KMS-11 (cell line): ENCODE results near the gene SSR1.
"Not testable (repeated sequence)": the region's sequence is repeated elsewhere in the genome, so short reads cannot be mapped to it uniquely, and the experiment has no call there.

Source experiments
- H2AFZ ChIP-seq: fragments of 200-600 bp; sonication (generic); 2 replicates; pipeline ENCODE4 v1.6.1; 2016; ENCODE audit warnings: antibody characterized with exemption, mixed run types, low read depth
- H3K27ac ChIP-seq: fragments of 200-600 bp; sonication (generic); 2 replicates; pipeline ENCODE4 v1.6.1; 2016; ENCODE audit warnings: mild to moderate bottlenecking, mixed run types
- H3K27me3 ChIP-seq: fragments of 200-600 bp; sonication (generic); 2 replicates; pipeline ENCODE4 v1.6.1; 2017; ENCODE audit warnings: mild to moderate bottlenecking, low read depth, mixed run types, moderate library complexity; ENCODE audit not compliant: insufficient read depth
- H3K36me3 ChIP-seq: fragments of 200-600 bp; sonication (generic); 2 replicates; pipeline ENCODE4 v1.6.1; 2017; ENCODE audit warnings: mild to moderate bottlenecking, mixed run types; ENCODE audit not compliant: insufficient read depth
- H3K4me1 ChIP-seq: fragments of 200-600 bp; sonication (generic); 2 replicates; pipeline ENCODE4 v1.6.1; 2016; ENCODE audit warnings: mild to moderate bottlenecking, low read depth, mixed run types; ENCODE audit not compliant: poor library complexity, severe bottlenecking
- H3K4me2 ChIP-seq: fragments of 200-600 bp; sonication (generic); 2 replicates; pipeline ENCODE4 v1.7.0; 2016; ENCODE audit warnings: mild to moderate bottlenecking, mixed run types
- H3K4me3 ChIP-seq: fragments of 200-600 bp; sonication (generic); IDR thresholded peaks from 2 replicates; pipeline ENCODE4 v1.6.1; 2017; ENCODE audit warnings: low read depth, low read length, mixed read lengths; ENCODE audit not compliant: insufficient read depth
- H3K79me2 ChIP-seq: fragments of 200-600 bp; sonication (generic); 2 replicates; pipeline ENCODE4 v1.6.1; 2016; ENCODE audit warnings: low read depth, mixed run types; ENCODE audit not compliant: insufficient read depth
- H3K9ac ChIP-seq: fragments of 200-600 bp; sonication (generic); 2 replicates; pipeline ENCODE4 v1.6.1; 2016; ENCODE audit warnings: mild to moderate bottlenecking, mixed run types
- H4K20me1 ChIP-seq: fragments of 200-600 bp; sonication (generic); 2 replicates; pipeline ENCODE4 v1.6.1; 2016; ENCODE audit warnings: mild to moderate bottlenecking, mixed run types; ENCODE audit not compliant: insufficient read depth
- TF ChIP-seq, protein P1 (sequence below): fragments of 200-600 bp; sonication (generic); conservative IDR thresholded peaks from 2 replicates; pipeline ENCODE4 v1.6.1; 2017; ENCODE audit warnings: low read depth, mild to moderate bottlenecking, antibody characterized with exemption, low read length, moderate library complexity, mixed read lengths

The SSR1 gene

DNA sequence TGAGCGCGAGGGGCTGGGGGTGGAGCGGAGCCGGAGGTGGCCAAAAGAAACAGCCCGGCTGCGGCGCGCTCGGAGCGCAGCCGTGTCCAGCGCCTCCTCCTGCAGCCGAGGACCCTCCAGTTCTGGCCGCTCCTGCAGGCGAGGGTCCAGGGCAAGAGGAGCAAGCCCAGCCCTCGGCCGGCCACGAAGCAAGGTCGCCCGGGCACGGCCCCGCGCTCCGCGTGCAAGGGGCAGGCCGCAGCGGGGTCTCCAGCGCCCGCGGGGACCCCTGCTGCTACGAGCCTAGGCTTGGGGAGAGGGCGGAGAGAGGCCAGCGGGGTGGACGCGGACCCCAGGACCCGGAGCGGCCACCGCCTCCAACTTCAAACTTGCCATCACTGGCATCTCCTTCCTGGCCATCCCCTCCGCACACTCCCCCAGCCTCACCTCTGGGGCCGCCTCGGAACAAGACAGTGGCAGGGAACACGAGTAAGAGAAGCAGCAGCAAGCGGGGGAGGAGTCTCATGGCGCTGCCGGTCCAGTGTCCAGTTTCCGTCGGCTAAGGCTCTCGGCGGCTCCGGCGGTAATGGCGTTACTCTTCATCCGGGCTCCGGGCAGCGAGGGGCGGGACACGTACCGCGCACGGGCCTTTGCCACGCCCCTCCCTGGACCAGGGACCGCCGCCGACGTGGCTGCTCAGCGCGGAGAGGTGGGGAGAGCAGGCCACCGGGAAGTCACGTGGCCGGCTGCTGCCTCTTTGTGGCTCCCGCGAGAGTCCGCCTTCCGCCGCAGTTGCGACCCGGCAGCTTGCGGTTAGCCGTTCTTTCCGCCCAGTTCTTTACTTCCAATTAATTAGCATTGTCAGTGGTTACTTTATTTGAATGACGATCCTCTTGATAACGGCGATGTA, at the start of gene SSR1:
TSS of gene SSR1 (minus strand) at position 584 of the 889 bp plus-strand sequence. CDS start at position 505, 79 bp downstream.
- Histone ChIP-seq H3K27me3 (no peaks in the 10 kb centered on the region), H3K9ac (peak within 1 kb of the TSS; percentile 95), H3K4me1 (peaks cover 24% of the 10 kb centered on the region), H3K4me3 (peak within 1 kb of the TSS; percentile 86), H3K4me2 (peak within 1 kb of the TSS; percentile 97), H3K27ac (peak within 1 kb of the TSS; percentile 74), H3K36me3 (peaks cover 10% of the 10 kb centered on the region; the same call in 1 of the 2 replicates), H4K20me1 (no peaks in the 10 kb centered on the region), H2AFZ (peak within 1 kb of the TSS; percentile 83), H3K79me2 (peaks cover 50% of the 10 kb centered on the region)
- TF ChIP-seq, protein P1, sequence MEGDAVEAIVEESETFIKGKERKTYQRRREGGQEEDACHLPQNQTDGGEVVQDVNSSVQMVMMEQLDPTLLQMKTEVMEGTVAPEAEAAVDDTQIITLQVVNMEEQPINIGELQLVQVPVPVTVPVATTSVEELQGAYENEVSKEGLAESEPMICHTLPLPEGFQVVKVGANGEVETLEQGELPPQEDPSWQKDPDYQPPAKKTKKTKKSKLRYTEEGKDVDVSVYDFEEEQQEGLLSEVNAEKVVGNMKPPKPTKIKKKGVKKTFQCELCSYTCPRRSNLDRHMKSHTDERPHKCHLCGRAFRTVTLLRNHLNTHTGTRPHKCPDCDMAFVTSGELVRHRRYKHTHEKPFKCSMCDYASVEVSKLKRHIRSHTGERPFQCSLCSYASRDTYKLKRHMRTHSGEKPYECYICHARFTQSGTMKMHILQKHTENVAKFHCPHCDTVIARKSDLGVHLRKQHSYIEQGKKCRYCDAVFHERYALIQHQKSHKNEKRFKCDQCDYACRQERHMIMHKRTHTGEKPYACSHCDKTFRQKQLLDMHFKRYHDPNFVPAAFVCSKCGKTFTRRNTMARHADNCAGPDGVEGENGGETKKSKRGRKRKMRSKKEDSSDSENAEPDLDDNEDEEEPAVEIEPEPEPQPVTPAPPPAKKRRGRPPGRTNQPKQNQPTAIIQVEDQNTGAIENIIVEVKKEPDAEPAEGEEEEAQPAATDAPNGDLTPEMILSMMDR = no peak

- not testable (repeated sequence) for H2AFZ ChIP-seq, H3K79me2 ChIP-seq, H3K27me3 ChIP-seq, H3K4me2 ChIP-seq, H3K4me3 ChIP-seq, H3K4me1 ChIP-seq, H3K36me3 ChIP-seq, H3K9ac ChIP-seq, H4K20me1 ChIP-seq, H3K27ac ChIP-seq
These were observed 38.9 kb upstream of the SSR1 start for GRCh38 chr6:7351916-7352315.

- not testable (repeated sequence) for H3K4me1 ChIP-seq, H3K27me3 ChIP-seq, H2AFZ ChIP-seq, H3K9ac ChIP-seq, H3K79me2 ChIP-seq, H3K4me2 ChIP-seq, H4K20me1 ChIP-seq, H3K36me3 ChIP-seq, H3K4me3 ChIP-seq, H3K27ac ChIP-seq
These were observed 37.6 kb upstream of the SSR1 start for GRCh38 chr6:7350591-7350990.

- not testable (repeated sequence) for H3K4me3 ChIP-seq, H3K4me1 ChIP-seq, H3K9ac ChIP-seq, H3K36me3 ChIP-seq, H3K4me2 ChIP-seq, H4K20me1 ChIP-seq, H3K27me3 ChIP-seq, H3K27ac ChIP-seq, H3K79me2 ChIP-seq, H2AFZ ChIP-seq
These were observed 34.6 kb upstream of the SSR1 start for GRCh38 chr6:7347551-7347997.

- not testable (repeated sequence) for H3K36me3 ChIP-seq, H3K4me1 ChIP-seq, H3K4me2 ChIP-seq, H2AFZ ChIP-seq, H3K9ac ChIP-seq, H3K27ac ChIP-seq, H3K27me3 ChIP-seq, H3K4me3 ChIP-seq, H4K20me1 ChIP-seq, H3K79me2 ChIP-seq
These were observed 31.9 kb upstream of the SSR1 start for GRCh38 chr6:7344773-7345450.

- Histone ChIP-seq H3K9ac (no peak overlapping the region), H3K4me1 (no peaks in the 10 kb centered on the region), H3K79me2 (no peaks in the 10 kb centered on the region), H3K27me3 (no peaks in the 10 kb centered on the region), H2AFZ (no peak overlapping the region), H3K36me3 (no peaks in the 10 kb centered on the region), H3K4me2 (no peak overlapping the region), H3K4me3 (no peak overlapping the region), H4K20me1 (no peaks in the 10 kb centered on the region), H3K27ac (no peak overlapping the region)
- TF ChIP-seq, protein P1 = no peak
These were observed 30.8 kb upstream of the SSR1 start for GRCh38 chr6:7343546-7344475.
